NCI-H1105 treated with DMSO at 0.1 percent for 48 hours (cell line): Measurements from ENCODE around the gene PGBD2.
"Not testable (repeated sequence)": the region's sequence is repeated elsewhere in the genome, so short reads cannot be mapped to it uniquely, and the experiment has no call there.

Experiments
- DNase-seq: peaks from one replicate; lab custom pipeline; 2025; lab: John Stamatoyannopoulos, UW

PGBD2 gene, protein sequence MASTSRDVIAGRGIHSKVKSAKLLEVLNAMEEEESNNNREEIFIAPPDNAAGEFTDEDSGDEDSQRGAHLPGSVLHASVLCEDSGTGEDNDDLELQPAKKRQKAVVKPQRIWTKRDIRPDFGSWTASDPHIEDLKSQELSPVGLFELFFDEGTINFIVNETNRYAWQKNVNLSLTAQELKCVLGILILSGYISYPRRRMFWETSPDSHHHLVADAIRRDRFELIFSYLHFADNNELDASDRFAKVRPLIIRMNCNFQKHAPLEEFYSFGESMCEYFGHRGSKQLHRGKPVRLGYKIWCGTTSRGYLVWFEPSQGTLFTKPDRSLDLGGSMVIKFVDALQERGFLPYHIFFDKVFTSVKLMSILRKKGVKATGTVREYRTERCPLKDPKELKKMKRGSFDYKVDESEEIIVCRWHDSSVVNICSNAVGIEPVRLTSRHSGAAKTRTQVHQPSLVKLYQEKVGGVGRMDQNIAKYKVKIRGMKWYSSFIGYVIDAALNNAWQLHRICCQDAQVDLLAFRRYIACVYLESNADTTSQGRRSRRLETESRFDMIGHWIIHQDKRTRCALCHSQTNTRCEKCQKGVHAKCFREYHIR

DNA sequence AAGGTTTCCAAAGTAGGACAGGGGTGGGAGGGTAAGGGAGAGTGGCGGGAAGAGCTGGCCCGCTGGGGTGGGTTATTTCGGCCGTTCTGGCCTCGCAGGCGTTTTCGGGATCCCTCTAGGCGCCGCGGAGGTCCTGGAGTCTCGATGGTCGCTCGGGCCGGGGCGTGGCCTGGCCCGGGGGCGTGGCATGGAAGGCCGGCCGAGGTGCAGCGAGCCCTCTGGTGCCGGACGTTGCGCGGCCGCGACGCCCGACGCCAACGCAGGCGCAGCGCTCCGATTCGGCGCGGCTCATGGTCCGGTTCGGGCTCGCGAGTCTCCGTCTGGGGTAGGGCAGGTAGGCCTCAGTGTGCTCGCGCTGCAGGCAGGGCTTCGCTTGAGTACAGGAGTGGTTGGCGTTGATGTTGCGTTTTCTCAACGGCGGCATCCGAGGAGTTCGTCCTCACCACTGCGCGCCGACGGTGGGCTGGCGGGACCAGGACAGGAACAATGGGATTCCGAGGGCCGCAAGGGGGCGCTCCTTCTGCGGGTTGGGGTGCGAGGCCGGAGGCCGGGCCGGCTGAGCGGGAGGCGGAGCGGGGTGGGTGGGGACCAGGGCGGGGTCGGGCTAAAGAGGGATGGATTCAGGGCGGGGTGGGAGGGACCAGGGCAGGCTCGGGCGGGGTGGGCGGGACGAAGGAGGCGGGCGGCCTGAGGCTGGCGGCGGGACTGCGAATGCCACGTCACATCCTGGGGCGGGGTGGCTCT lies at the start of gene PGBD2:
Gene PGBD2, plus strand, starts transcription at position 227 of the 744 bp plus-strand sequence. CDS start 7,628 bp downstream, outside the sequence.
- peak; percentile 80 for DNase-seq

DNA sequence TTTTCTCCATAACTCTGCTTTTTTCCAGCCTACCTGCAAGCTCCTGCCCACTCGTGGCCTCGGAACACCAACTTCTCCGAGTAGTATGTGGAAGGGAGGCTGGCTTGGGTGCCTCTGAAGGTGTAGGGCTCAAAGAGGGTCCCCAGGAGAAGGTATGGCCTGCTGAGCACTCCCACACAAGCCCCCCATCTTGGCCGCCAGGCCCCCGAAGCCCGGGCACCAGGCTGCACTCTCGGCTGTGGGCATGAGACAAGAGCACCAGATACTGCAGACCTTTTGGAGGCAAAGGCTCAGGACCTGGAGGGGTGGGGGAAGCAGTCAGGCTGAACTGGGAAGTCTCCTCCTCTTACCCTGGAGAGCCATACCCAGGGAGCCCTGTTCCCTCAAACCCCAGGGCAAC lies 48.8 kb upstream of the PGBD2 start:
- DNase-seq, result no peak

DNA sequence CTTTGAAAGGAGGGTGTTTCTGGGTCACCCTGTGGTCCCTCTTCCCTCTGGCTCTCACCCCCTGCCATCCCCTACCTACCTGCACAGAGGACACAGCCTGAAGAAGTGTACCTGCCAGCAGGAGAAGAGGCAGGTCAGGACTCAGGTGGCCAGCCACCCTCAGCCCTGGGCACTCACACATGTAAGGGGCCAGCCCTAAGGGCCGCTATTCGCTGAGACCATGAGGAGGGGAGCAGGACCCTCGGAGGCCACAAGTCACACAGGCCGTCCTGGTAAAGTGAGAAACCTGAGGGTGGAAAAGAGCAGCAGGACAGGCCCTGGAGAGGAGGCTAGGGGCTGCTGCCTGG lies 48.3 kb upstream of the PGBD2 start:
- no peak for DNase-seq

DNA sequence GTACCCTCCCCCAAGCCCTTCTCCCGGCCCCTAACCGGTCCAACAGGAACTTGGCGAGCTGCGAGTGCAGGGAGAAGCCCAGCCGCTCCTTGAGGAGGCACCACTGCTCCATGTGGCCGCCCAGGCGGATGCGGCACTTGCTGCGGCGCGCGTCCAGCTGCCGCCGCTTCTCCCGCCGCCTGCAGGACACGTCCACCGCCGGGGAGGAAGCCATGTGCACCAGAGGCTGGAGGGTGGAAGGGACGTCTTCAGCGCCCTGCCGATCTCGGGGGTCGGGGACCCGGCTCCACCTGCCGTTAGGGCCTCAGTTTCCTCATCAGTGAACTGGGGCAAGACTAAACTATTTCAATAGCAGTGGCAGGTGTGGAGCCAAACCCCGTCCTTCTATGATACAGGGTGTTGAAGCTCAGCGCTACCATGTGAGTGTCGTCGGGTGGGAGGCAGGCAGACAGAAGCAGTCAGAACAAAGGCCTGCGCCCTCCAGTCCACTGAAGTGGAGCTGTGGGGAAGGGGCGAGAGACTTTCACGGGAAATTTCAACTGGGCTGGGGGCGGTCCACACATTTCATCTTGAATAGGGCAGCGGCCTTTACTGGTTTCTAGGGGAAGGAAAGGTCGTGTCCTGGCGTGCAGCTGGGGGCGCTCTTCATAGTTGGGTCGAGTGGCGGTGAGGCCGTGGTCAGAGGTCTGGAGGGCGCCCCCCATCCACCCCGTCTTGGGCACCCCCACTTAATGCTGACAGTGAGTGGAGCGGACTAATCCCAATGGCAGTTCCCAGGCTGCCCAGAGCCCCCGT lies 47.7 kb upstream of the PGBD2 start:
- DNase-seq, result peak; percentile 33

DNA sequence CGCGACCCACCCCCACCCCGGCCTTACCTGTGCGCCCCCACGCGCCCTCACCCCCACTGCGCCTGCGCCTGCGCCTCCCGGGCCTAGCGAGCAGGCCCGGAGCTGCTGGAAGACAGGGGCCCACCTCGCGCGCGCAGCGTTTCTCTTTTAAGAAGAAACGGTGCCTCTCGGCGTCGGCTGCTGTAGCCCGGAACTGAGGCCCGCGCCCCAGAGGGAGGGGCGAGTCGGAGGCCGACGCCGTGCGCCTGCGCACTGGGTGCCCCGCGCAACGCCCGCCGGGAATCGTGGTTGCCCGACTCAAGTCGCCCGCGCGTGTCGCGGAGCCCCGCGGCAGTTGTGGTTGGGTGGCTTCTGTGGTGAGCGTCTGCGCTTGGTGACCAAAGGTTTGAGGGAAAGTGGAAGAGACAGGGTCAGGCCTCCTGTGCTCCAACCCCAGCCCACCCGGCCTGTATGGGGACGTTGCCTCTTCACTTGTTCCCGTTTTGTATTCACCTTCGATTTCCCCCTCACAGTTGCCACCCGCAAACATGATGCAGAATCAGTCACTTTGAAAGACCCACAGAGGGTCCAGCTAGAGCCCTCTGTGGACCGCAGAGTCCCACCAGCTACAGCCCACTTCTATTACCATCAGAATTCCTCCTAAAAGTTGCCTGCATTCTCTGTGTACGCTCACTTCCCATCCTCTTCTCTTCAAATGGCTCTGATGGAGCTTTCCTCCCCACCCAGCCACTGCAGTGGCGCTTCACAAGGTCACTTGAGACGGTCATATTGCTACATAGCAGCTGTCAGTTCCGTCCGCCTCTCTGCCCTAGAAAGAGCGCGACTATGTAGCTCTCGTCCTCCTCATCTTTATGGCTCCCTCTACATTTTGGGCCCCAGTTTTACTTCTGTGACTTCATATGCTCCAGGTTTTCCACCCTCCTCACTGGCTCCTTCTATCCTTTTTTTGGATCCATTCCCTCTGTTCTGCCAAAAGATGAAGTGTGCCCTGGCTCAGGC lies 46.8 kb upstream of the PGBD2 start, which contains the start of gene ZNF692:
Gene ZNF692, minus strand, starts transcription at position 195 of the 999 bp plus-strand sequence. CDS start 776 bp downstream, outside the sequence.
- peak; percentile 83 for DNase-seq

DNA sequence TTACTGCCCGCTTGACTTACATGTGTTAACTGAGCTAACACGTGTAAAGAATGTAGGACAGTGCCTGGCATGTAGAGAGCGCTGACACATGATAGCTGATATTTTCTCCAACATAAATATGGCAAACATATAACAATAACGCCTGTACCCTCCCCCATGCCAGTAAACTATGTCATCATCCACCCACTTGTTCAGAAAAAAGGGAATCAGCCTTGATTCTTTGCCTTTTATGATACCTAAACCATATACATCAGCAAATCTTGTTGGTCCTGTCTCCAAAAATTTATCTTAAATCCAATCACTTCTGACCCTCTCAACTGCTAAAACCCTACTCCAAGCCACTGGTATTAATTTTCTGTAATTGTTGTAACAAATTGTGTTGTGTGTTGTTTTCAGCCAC lies 46.0 kb upstream of the PGBD2 start:
- no peak for DNase-seq

DNA sequence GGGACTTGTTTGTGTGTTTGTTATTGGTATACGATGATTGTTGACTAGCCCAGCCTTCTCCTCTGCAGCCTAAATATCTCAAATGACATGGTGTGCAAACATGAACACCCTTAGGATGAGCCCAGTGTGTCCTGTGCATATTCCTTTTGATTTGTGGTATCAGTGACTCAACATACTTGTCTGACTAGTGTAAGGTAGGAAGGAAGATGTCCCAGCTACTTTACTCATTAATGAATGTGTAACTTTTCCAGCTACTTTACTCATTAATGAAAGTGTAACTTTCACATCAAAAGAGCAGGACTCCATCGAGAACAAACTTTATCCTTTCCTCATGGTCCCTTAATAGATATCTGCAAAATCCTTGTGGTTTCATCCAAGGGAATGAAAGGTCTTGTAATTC lies 44.4 kb upstream of the PGBD2 start:
- DNase-seq, result no peak

DNA sequence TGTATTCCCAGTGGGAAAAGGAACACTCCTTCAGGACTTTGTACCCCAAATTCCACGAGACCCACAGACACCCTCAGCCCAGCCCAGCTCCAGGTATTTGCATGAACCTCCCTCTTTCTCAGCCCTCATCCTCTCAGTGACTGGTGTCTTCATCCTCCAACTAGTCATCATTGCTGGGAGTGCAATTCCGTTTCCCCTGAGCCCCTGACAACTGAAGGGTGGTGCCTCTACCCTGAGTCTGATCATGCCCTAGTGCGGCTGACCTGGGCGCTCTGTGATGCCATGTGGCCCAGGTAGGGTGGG lies 43.4 kb upstream of the PGBD2 start:
- DNase-seq, result no peak

DNA sequence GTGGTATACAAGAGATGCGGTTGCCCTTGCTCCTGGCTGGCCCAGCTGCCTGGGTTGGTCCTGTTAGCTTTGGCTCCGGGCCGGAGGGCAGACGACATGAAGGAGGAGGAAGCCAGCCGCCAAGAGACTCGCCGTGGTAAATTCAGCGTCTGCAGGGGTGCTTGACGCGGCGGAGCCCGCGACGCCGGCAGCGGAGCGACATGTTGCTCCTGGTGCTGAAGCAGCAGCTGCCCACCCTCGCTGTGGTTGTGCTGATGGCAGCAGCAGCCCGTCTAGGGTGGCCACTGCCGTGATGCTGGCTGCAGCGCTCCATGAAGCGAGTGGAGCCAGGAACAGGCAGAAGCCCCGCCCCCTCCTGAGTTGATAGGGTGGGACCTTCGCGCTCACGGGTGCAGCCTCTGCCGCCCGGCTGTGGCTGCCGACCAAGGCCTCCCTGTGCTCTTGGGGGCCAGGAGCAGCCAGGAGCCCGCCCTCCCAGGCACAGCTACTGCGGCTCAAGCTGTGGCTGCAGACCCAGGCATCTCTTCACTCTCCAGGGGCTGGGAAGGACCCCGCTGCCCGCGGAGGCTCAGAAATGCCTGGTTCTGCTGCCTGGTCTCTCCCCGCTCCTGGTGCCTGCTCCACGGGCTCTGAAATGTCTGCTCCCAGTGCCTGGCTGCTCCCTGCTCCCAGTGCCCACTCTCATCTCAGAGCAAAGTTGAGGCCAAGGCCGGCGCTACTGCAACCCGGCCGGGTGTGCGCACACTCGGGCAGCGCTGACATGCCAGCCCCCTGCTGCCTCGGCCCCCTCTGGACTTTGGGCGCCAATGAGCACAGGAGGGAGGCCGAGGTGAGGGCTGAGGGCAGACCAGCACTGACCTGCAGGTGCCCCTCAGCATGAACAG lies 42.8 kb upstream of the PGBD2 start:
- DNase-seq, result peak; percentile 73

DNA sequence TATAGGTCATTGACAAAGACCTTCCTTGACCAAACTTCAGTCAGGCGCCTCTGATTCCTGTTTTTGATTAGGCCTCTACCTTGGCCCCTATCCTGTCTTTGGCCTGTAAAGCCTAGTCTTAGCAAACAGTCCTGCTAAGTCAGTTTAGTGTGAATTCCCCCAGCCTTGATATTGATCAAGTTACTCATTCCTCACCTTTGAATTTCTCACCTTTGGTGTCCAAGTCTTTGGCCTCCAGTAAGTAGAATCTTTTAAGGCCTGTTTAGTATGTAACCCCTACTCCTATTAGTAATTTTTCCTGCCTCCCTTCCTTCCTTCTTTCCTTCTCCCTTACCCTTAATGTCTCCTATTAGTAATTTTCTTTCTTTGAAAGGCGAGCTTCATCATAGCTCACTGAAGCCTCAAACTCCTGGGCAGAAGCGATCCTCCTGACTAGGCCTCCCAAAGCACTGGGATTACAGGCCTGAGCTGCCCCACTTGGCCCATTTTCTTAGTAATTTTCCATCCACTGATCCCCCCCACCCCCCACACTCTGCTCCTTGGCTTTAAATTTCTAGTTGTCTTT lies 34.1 kb upstream of the PGBD2 start:
- DNase-seq, result no peak

DNA sequence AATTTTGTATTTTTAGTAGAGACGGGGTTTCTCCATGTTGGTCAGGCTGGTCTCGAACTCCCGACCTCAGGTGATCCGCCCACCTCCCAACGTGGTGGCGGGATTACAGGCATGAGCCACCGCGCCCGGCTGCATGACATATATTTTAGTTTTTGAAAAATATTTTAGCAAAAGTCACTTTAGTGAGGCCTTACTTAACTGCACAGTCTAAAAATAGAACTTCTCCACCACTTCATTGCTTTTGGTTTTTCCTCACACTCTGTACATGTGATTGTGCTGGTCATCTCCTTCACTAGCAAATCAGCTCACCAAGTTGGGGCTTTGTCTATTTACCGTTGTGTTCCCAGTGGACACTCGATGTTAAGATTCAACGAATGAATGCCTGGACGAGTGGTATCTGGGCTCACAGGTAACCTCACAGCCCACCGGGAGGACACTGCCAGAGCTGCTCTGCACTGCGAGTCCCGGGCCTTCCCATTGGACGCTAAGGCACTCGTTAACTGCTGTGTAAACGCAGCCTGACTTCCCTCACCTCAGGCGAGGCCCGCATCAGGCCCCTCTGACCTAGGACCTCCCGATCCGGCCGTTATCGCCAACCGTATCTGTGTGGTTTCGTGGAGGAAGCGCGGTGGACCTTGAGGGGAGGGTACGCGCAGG lies 33.2 kb upstream of the PGBD2 start:
- peak; percentile 55 for DNase-seq

DNA sequence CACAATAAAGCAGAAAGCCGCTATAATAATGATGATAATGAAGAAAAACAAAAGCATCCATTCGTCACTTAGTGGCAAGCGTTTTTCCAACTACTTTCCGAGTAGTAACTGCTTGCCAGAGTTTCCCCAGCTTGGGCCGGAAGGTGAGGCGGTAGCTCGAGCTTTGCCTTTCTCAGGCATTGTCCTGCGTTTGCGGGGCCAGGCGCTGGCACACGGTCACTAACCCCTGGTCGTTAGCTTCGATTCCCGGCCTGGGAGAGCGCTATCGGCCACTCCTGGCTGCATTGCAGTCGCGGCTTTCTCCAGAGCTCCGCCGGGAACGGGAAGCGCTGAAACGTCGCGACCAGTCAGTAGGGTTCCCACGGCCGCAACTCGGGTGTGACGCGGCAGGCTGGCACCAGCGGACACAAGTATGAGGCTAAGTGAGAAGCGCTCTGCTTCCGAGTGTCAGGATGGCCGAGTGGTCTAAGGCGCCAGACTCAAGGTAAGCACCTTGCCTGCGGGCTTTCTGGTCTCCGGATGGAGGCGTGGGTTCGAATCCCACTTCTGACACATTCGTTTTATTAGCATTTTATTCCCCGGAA lies 32.5 kb upstream of the PGBD2 start:
- peak; percentile 79 for DNase-seq

DNA sequence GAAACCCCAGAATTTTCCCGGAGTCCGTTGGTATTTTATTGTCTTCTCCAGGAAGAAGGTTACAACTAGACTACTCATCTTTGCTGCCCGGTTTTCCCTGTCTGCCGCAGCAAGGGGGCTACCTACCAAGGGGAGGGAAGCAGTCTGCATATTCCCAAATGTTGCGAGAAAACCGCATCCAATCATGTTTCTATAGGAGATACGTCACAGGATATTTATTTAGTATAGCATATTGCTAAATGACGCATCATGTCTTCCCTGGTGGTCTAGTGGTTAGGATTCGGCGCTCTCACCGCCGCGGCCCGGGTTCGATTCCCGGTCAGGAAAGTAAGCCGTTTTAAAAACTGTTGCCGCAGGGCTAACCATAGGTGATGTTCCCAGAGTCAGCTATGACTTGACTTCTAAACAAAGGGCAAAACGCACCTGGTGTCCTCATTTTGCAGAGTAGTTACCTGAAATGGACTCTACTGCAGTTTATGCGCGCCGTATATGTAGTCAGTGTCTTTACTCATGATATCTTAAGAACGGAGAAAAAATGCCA lies 32.0 kb upstream of the PGBD2 start:
- DNase-seq, result peak; percentile 76

DNA sequence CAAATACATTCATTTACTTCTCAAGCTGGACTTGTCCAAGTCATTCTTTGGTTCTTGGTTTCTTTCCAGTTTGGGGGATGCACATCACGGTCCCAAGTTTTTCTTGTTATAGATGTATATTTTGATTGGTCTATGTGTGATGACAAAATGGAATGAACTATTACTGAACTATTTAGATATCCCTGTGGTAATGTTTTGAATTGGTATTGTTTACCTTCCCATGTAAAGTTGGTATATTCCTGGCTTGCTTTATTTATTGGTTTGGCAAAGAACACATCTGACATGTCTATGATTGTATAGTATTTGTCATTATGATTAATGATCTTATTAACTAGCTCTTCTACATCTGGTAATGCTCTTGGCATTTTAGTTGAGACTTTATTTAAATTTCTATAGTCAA lies 24.8 kb upstream of the PGBD2 start:
- DNase-seq, result no peak

DNA sequence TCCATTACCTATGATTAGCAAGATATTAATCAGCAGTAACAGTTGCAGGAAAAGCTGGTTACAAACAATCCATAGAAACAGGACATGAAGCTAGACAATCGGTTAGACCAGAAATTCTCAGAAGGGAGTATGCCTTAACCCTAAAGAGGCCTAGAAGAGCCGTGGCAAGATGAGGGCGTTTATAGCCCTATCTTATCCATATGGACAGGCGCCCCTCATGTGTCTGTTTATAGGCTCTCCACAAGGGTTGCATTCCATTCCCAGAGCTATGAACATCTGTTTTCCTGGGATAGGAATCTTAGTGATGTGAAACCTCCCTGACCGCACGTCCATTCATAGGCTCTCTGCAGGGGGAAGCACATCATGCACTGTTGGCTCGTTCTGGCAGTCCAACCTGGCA lies 23.6 kb upstream of the PGBD2 start:
- not testable (repeated sequence) for DNase-seq

DNA sequence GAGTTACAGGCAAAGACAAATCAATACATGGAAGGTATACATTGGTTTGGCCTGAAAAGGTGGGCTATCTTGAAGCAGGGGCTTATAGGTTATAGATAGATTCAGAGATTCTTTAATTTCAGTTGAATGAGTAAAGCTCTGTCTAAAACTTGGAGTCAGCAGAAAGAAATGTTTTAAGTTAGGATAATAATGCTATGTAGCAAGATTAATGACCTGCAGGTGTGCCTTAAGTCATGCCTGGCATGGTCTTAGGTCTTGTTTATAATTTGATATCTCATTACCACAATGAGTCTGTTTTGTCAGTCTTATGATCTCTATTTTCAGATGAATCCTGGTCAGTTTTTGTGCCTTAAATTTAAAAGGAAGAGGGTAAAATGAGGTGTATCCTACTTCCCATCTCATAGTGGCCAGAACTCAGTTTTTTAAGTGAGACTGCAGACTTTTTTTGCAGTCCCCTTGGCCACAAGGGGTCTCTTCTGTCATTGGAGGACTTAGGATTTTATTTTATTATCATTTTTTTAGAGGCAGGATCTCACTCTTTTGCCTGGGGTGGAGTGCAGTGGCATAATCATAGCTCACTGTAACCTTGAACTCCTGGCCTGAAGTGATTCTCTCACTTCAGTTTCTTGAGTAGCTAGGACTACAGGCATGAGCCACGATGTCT lies 21.3 kb upstream of the PGBD2 start:
- no peak for DNase-seq

DNA sequence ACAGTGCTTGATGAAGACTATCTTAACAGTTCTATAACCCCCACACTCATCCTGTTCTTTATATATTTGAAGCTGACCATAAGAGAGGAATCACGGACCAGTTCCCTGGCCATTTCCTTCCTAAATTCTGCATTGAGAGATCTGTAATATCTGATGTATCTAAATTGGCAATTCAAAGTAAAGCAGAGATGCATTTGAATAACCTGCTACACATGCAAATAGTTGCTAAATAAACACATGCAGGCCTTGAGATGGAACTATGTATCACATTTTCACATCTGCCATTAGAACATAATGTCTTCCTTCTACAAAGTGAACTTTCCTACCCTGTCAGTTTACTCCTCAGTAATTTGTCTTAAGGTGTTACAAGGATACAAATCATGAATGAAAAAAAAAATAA lies 20.4 kb upstream of the PGBD2 start:
- DNase-seq, result no peak
